ENCODE data around the gene DGCR2. TPM values are rescaled to one million over a fixed set of nuclear protein-coding genes. Genes with fewer than 3 reads are reported as not detected.
"Not testable (repeated sequence)": the region's sequence is repeated elsewhere in the genome, so short reads cannot be mapped to it uniquely, and the experiment has no call there.

DGCR2 gene
- total RNA-seq, 1 donor from 2014 or later: 36.3 TPM

GRCh38 chr22:19086896-19087295 lies 35.3 kb downstream of the DGCR2 start:
- intact Hi-C loops (cut with micrococcal nuclease): no loop called here

- intact Hi-C loops (cut with micrococcal nuclease): no loop called here
These were observed 35.8 kb downstream of the DGCR2 start for GRCh38 chr22:19086417-19086816.

GRCh38 chr22:19085233-19085718 lies 36.9 kb downstream of the DGCR2 start:
- intact Hi-C loops (cut with micrococcal nuclease): no loop called here

- intact Hi-C loops (cut with micrococcal nuclease): not testable (repeated sequence)
These were observed 37.6 kb downstream of the DGCR2 start for GRCh38 chr22:19084586-19084985.

- intact Hi-C loops (cut with micrococcal nuclease): not testable (repeated sequence)
These were observed 38.1 kb downstream of the DGCR2 start for GRCh38 chr22:19084126-19084525.

GRCh38 chr22:19082793-19083192 lies 39.4 kb downstream of the DGCR2 start:
- intact Hi-C loops (cut with micrococcal nuclease): no loop called here

- intact Hi-C loops (cut with micrococcal nuclease): no loop called here
These were observed 40.1 kb downstream of the DGCR2 start for GRCh38 chr22:19082101-19082500.

GRCh38 chr22:19081351-19081750 lies 40.9 kb downstream of the DGCR2 start:
- intact Hi-C loops (cut with micrococcal nuclease): no loop called here

GRCh38 chr22:19080853-19081252 lies 41.4 kb downstream of the DGCR2 start:
- intact Hi-C loops (cut with micrococcal nuclease): no loop called here

GRCh38 chr22:19079691-19080090 lies 42.5 kb downstream of the DGCR2 start:
- intact Hi-C loops (cut with micrococcal nuclease): no loop called here

- intact Hi-C loops (cut with micrococcal nuclease): no loop called here
These were observed 46.8 kb downstream of the DGCR2 start for GRCh38 chr22:19075404-19075803.

GRCh38 chr22:19072853-19073252 lies 49.4 kb downstream of the DGCR2 start:
- intact Hi-C loops (cut with micrococcal nuclease): not testable (repeated sequence)

- intact Hi-C loops (cut with micrococcal nuclease): no loop called here
These were observed 51.6 kb downstream of the DGCR2 start for GRCh38 chr22:19070397-19071169.

- intact Hi-C loops (cut with micrococcal nuclease): no loop called here
These were observed 52.8 kb downstream of the DGCR2 start for GRCh38 chr22:19069451-19069850.

- intact Hi-C loops (cut with micrococcal nuclease): no loop called here
These were observed 53.4 kb downstream of the DGCR2 start for GRCh38 chr22:19068784-19069271.

- intact Hi-C loops (cut with micrococcal nuclease): no loop called here
These were observed 54.4 kb downstream of the DGCR2 start for GRCh38 chr22:19067696-19068348.

GRCh38 chr22:19066531-19067271 lies 55.5 kb downstream of the DGCR2 start:
- intact Hi-C loops (cut with micrococcal nuclease): no loop called here

- intact Hi-C loops (cut with micrococcal nuclease): no loop called here
These were observed 56.3 kb downstream of the DGCR2 start for GRCh38 chr22:19065929-19066328.

- intact Hi-C loops (cut with micrococcal nuclease): no loop called here
These were observed 56.8 kb downstream of the DGCR2 start for GRCh38 chr22:19065298-19065859.

- intact Hi-C loops (cut with micrococcal nuclease): no loop called here
These were observed 57.7 kb downstream of the DGCR2 start for GRCh38 chr22:19064354-19065054.

Data from T-helper 1 cell treated with Interleukin-12 subunit alpha and Interleukin-12 subunit beta and Interleukin-4 antibody, amounts not matched to agents 30 ng/mL and 1 ng/mL, for 36 hours (primary cell).